ENCODE data around the gene FAM170B. TPM values are rescaled to one million over a fixed set of nuclear protein-coding genes. Genes with fewer than 3 reads are reported as not detected.

FAM170B gene
- total and polyA plus RNA-seq, 2 experiments from 2014 or later: not detected

Other genes starting within 250 kb of the FAM170B start
- gene LRRC18, start 194.2 kb downstream of the FAM170B start, total RNA-seq (2014; rRNA removed; shearing (Covaris generic)): not detected in 2 replicates
- not detected in 2 replicates for gene LRRC18, start 194.2 kb downstream of the FAM170B start, polyA plus RNA-seq (2016; fragmentation: Nextera tagmentation; extraction: Ambion mirVana)
- gene VSTM4, start 18.5 kb downstream of the FAM170B start, total RNA-seq (2014; rRNA removed; shearing (Covaris generic)): 0.23 and 0.66 TPM in 2 replicates
- 0.21 and 0.56 TPM in 2 replicates for gene VSTM4, start 18.5 kb downstream of the FAM170B start, polyA plus RNA-seq (2016; fragmentation: Nextera tagmentation; extraction: Ambion mirVana)
- not detected in 2 replicates for gene TMEM273, start 54.4 kb upstream of the FAM170B start, total RNA-seq (2014; rRNA removed; shearing (Covaris generic))
- gene TMEM273, start 54.4 kb upstream of the FAM170B start, polyA plus RNA-seq (2016; fragmentation: Nextera tagmentation; extraction: Ambion mirVana): not detected in 2 replicates
- gene C10orf71, start 165.1 kb upstream of the FAM170B start, total RNA-seq (2014; rRNA removed; shearing (Covaris generic)): not detected in 2 replicates
- not detected in 2 replicates for gene C10orf71, start 165.1 kb upstream of the FAM170B start, polyA plus RNA-seq (2016; fragmentation: Nextera tagmentation; extraction: Ambion mirVana)